ENCODE results near the gene NFS1.

DNA sequence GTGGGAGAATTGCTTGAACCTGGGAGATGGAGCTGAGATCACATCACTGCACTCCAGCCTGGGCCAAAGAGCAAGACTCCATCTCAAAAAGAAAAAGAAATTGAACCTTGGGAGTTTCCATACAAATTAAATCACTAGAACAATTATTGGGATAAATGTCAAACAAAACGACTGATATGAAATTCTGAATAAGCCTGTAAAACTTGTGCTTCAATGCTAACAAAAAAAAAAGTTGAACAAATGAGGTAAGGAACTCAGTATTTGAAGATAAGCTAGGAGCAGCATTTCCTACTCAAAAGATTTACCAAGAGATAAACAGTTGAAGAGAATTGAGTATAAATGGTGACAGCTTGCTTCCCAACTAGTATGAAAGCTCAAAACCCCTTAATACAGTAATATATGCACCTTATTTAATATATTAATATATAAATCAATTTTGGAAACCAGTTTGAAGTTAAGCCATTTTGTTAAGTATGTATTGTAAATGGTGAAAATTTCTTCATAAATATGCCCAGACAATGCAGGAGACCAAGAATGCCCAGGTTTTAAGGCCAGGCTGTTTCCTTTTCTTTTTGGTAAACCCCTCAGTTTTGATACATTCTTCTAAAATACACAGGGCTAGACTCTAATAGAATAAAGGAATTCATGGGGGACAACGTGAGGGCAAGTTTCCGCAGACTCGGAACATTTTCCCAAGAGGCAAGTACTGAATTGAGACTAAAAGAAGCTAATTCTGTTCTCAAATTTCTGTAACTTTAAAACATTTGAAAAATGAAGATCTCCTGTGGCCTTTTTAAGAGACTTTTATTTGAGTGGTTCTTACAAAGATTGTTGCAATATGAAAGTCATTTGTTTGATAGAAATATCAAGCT, 3.9 kb upstream of the NFS1 start:
- TF ChIP-seq CTCF (optimal IDR thresholded peaks at IDR 0.05 in 1 of 3, IDR thresholded peaks at IDR 0.05 in 1 of 3, conservative IDR thresholded peaks at IDR 0.05 in 1 of 3; ENCODE audit: extremely low read depth in 1 of 3, insufficient read depth in 2 of 3, low read length in 3 of 3) = no peak
- TF ChIP-seq EZH2 (IDR thresholded peaks at IDR 0.05; ENCODE audit: low read length) = no peak

All from keratinocyte (primary cell).